ENCODE measurements around the gene CLEC2D. TPM values are rescaled to one million over a fixed set of nuclear protein-coding genes. Genes with fewer than 3 reads are reported as not detected.

Gene CLEC2D
- total and polyA plus RNA-seq, 4 donors: 0.16 to 3.7 (median 3.0) TPM

- no peak for TF ChIP-seq GABPA (IDR thresholded peaks at IDR 0.05 in 1 of 2, conservative IDR thresholded peaks at IDR 0.05 in 1 of 2)
- TF ChIP-seq, protein P1, sequence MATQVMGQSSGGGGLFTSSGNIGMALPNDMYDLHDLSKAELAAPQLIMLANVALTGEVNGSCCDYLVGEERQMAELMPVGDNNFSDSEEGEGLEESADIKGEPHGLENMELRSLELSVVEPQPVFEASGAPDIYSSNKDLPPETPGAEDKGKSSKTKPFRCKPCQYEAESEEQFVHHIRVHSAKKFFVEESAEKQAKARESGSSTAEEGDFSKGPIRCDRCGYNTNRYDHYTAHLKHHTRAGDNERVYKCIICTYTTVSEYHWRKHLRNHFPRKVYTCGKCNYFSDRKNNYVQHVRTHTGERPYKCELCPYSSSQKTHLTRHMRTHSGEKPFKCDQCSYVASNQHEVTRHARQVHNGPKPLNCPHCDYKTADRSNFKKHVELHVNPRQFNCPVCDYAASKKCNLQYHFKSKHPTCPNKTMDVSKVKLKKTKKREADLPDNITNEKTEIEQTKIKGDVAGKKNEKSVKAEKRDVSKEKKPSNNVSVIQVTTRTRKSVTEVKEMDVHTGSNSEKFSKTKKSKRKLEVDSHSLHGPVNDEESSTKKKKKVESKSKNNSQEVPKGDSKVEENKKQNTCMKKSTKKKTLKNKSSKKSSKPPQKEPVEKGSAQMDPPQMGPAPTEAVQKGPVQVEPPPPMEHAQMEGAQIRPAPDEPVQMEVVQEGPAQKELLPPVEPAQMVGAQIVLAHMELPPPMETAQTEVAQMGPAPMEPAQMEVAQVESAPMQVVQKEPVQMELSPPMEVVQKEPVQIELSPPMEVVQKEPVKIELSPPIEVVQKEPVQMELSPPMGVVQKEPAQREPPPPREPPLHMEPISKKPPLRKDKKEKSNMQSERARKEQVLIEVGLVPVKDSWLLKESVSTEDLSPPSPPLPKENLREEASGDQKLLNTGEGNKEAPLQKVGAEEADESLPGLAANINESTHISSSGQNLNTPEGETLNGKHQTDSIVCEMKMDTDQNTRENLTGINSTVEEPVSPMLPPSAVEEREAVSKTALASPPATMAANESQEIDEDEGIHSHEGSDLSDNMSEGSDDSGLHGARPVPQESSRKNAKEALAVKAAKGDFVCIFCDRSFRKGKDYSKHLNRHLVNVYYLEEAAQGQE (IDR thresholded peaks at IDR 0.05): no peak
- TF ChIP-seq FOXA1 (IDR thresholded peaks at IDR 0.05): no peak
- no peak for TF ChIP-seq RAD21 (IDR thresholded peaks at IDR 0.05)
- TF ChIP-seq HNF4A (conservative IDR thresholded peaks at IDR 0.05): no peak
- no peak for TF ChIP-seq YY1 (IDR thresholded peaks at IDR 0.05)
- TF ChIP-seq, protein P2, sequence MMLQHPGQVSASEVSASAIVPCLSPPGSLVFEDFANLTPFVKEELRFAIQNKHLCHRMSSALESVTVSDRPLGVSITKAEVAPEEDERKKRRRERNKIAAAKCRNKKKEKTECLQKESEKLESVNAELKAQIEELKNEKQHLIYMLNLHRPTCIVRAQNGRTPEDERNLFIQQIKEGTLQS (IDR thresholded peaks at IDR 0.05): no peak
- H3K36me3 ChIP-seq (ENCODE audit: control insufficient read depth in 4 of 4, insufficient read depth in 3 of 4, low read depth in 1 of 4, low read length in 3 of 4): peaks cover 0 to 2% (median 1%) of the 10 kb centered on the region in 4 donors
- no peaks in the 10 kb centered on the region for H3K27me3 ChIP-seq (ENCODE audit: control insufficient read depth in 4 of 4, insufficient read depth in 4 of 4, low read length in 3 of 4)
- 90% methylated on average over 1 of the region's 1 CpG for WGBS
- H3K9me3 ChIP-seq (ENCODE audit: control insufficient read depth in 4 of 4, low read length in 3 of 4): no peaks in the 10 kb centered on the region
- no peak overlapping the region for H3K9ac ChIP-seq (ENCODE audit: low read depth in 1 of 2, low read length in 2 of 2)
- H3K4me1 ChIP-seq (ENCODE audit: control insufficient read depth in 4 of 4, insufficient read depth in 4 of 4, low read length in 3 of 4): no peaks in the 10 kb centered on the region
- DNase-seq (ENCODE audit: low spot score): no peak
- H3K4me3 ChIP-seq (ENCODE audit: low read depth in 1 of 3, low read length in 3 of 3): no peak overlapping the region
- H3K27ac ChIP-seq (ENCODE audit: low read depth in 1 of 2, low read length in 2 of 2): no peak overlapping the region
Measured at GRCh38 chr12:9692909-9693308, 23.4 kb downstream of the CLEC2D start.

DNA sequence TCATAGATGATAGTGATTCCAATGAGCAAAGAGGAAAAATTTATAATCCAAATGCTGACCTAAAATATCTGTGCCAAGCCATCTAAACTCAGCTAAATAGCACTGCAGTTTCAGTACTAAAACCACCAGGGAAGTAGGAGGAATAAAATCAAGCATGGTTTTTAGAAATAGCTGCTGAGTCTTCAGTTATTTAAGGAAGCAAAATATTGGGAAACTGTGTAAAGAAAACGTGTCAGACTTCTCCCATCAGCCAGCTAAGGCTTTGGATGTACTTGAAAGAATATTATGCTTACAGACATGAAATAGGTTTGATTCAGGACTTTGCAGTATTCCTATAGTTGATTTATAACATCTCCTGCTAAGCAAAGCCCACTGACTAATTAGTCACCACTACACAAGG lies 24.7 kb downstream of the CLEC2D start:
- Histone ChIP-seq H3K9me3 (ENCODE audit: control insufficient read depth in 4 of 4, low read length in 3 of 4) (no peaks in the 10 kb centered on the region), H3K4me3 (ENCODE audit: low read depth in 1 of 3, low read length in 3 of 3) (no peak overlapping the region), H3K4me1 (ENCODE audit: control insufficient read depth in 4 of 4, insufficient read depth in 4 of 4, low read length in 3 of 4) (no peaks in the 10 kb centered on the region), H3K27ac (ENCODE audit: low read depth in 1 of 2, low read length in 2 of 2) (no peak overlapping the region), H3K27me3 (ENCODE audit: control insufficient read depth in 4 of 4, insufficient read depth in 4 of 4, low read length in 3 of 4) (no peaks in the 10 kb centered on the region), H3K9ac (ENCODE audit: low read depth in 1 of 2, low read length in 2 of 2) (no peak overlapping the region), H3K36me3 (ENCODE audit: control insufficient read depth in 4 of 4, insufficient read depth in 3 of 4, low read depth in 1 of 4, low read length in 3 of 4) (peaks cover 0 to 2% (median 0%) of the 10 kb centered on the region in 4 donors)
- DNase-seq (ENCODE audit: low spot score): no peak
- TF ChIP-seq GABPA (IDR thresholded peaks at IDR 0.05 in 1 of 2, conservative IDR thresholded peaks at IDR 0.05 in 1 of 2) (no peak), YY1 (IDR thresholded peaks at IDR 0.05) (no peak), HNF4G (IDR thresholded peaks at IDR 0.05) (no peak), EGR1 (IDR thresholded peaks at IDR 0.05; ENCODE audit: low read depth in 2 of 2) (no peak), RAD21 (IDR thresholded peaks at IDR 0.05) (no peak), JUND (IDR thresholded peaks at IDR 0.05) (no peak), ZBTB33 (IDR thresholded peaks at IDR 0.05) (no peak), HNF4A (conservative IDR thresholded peaks at IDR 0.05) (no peak), NR2F2 (IDR thresholded peaks at IDR 0.05) (no peak), TAF1 (conservative IDR thresholded peaks at IDR 0.05) (no peak), FOXA2 (IDR thresholded peaks at IDR 0.05) (no peak), RXRA (IDR thresholded peaks at IDR 0.05) (no peak), SP1 (IDR thresholded peaks at IDR 0.05) (no peak), FOXA1 (IDR thresholded peaks at IDR 0.05) (no peak)
- TF ChIP-seq, protein P2 (IDR thresholded peaks at IDR 0.05): no peak
- TF ChIP-seq, protein P3, sequence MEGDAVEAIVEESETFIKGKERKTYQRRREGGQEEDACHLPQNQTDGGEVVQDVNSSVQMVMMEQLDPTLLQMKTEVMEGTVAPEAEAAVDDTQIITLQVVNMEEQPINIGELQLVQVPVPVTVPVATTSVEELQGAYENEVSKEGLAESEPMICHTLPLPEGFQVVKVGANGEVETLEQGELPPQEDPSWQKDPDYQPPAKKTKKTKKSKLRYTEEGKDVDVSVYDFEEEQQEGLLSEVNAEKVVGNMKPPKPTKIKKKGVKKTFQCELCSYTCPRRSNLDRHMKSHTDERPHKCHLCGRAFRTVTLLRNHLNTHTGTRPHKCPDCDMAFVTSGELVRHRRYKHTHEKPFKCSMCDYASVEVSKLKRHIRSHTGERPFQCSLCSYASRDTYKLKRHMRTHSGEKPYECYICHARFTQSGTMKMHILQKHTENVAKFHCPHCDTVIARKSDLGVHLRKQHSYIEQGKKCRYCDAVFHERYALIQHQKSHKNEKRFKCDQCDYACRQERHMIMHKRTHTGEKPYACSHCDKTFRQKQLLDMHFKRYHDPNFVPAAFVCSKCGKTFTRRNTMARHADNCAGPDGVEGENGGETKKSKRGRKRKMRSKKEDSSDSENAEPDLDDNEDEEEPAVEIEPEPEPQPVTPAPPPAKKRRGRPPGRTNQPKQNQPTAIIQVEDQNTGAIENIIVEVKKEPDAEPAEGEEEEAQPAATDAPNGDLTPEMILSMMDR (IDR thresholded peaks at IDR 0.05; ENCODE audit: low read depth, low read length, missing input control): no peak
- TF ChIP-seq, protein P1 (IDR thresholded peaks at IDR 0.05): no peak
- TF ChIP-seq, protein P4, sequence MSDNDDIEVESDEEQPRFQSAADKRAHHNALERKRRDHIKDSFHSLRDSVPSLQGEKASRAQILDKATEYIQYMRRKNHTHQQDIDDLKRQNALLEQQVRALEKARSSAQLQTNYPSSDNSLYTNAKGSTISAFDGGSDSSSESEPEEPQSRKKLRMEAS (IDR thresholded peaks at IDR 0.05): no peak
- 67% methylated on average over 1 of the region's 1 CpG for WGBS

All from liver (tissue), 9 donors.